ENCODE results near the gene DRD5.

DNA sequence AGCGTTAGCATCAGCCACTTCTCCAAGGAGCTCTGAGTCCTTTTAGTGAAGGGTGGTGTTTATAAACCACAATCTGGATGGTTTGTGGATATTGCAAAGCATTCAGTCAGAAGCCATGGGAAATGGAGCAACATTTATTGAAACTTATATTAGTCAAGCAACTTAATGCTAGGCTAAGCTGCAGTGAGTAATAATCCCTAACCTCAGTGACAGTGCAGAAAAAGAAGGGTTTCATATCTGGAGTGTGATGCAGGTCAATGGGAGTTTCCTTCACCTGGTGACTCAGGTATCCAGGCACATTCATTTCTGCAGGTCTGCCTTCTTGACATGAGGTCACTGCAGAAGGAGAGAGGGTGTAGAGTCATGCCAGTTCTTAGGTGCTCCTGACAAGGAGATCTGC is 10.4 kb upstream of the DRD5 start:
- TF ChIP-seq, protein P1, sequence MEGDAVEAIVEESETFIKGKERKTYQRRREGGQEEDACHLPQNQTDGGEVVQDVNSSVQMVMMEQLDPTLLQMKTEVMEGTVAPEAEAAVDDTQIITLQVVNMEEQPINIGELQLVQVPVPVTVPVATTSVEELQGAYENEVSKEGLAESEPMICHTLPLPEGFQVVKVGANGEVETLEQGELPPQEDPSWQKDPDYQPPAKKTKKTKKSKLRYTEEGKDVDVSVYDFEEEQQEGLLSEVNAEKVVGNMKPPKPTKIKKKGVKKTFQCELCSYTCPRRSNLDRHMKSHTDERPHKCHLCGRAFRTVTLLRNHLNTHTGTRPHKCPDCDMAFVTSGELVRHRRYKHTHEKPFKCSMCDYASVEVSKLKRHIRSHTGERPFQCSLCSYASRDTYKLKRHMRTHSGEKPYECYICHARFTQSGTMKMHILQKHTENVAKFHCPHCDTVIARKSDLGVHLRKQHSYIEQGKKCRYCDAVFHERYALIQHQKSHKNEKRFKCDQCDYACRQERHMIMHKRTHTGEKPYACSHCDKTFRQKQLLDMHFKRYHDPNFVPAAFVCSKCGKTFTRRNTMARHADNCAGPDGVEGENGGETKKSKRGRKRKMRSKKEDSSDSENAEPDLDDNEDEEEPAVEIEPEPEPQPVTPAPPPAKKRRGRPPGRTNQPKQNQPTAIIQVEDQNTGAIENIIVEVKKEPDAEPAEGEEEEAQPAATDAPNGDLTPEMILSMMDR (IDR thresholded peaks at IDR 0.05 in 4 of 5, conservative IDR thresholded peaks at IDR 0.05 in 1 of 5) = no peak
- TF ChIP-seq POLR2A (IDR thresholded peaks at IDR 0.05) = no peak

Measured in gastrocnemius medialis (tissue), 4 donors.